ENCODE results near the gene CRYBA2.

- TF ChIP-seq POLR2AphosphoS5 (IDR thresholded peaks at IDR 0.05; ENCODE audit: borderline replicate concordance, low read depth, low read length) (no peak), EZH2 (IDR thresholded peaks at IDR 0.05) (no peak), FOXP2 (optimal IDR thresholded peaks at IDR 0.05; ENCODE audit: control extremely low read depth, extremely low read length, insufficient read depth) (no peak)
Observed at GRCh38 chr2:218992196-218992595, 1.0 kb downstream of the CRYBA2 start.
